GM19328 (cell line): Measurements from ENCODE around the gene PPBP.
"Not testable (repeated sequence)": the region's sequence is repeated elsewhere in the genome, so short reads cannot be mapped to it uniquely, and the experiment has no call there.

Experiments
- ATAC-seq: cut with Tn5 transposase; IDR thresholded peaks from one replicate; pipeline ENCODE4 v1.9.1; 2021; ENCODE audit warnings: mild to moderate bottlenecking, moderate library complexity; ENCODE audit not compliant: unreplicated experiment

PPBP gene

GRCh38 chr4:73952352-73952751, 35.6 kb downstream of the PPBP start:
- ATAC-seq, result no peak

DNA sequence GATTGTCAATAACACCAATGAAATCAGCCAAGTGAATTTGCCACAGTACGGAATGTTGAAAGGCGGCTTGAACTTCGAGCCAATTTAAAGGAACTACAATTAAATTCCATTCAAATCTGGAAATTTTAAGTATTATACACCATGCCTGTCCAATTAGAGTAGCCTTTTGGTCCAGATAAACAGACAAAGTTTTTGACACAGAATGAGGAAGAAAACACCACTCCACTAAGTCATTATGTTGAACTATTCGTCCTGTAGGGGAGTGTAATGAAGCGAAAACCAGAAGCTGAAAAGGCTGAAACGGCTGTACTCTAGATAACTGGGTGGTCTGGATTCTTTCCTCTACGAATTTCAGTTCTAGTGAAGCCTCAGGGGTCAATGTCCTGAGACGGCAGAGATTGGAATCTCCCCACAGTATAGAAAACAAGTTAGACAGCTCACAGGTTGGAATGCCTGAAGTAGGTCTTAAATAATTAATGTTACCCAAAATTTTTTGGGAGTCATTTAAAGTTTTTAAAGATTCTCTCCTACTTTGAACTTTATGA, 37.5 kb downstream of the PPBP start:
- not testable (repeated sequence) for ATAC-seq

- no peak for ATAC-seq
Observed at GRCh38 chr4:73948990-73949706, 38.8 kb downstream of the PPBP start.

DNA sequence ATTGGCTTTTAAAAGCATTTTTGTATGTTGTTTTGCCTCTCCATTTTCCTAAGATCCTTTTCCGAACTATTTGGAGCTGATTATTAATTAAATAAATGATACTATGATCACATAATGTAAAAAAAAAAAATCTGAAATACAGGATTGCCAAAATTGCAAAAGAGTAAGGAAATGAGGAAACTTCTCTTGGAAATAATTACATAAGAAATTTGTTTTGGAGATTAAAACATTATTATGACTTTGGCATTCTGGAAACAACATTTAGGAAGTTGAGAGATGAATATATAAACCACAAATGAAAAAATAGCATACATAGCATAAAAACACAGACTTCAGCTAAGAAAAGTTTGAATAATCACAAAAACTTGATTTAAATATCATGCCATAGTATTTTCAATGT, 39.7 kb downstream of the PPBP start:
- ATAC-seq, result no peak

DNA sequence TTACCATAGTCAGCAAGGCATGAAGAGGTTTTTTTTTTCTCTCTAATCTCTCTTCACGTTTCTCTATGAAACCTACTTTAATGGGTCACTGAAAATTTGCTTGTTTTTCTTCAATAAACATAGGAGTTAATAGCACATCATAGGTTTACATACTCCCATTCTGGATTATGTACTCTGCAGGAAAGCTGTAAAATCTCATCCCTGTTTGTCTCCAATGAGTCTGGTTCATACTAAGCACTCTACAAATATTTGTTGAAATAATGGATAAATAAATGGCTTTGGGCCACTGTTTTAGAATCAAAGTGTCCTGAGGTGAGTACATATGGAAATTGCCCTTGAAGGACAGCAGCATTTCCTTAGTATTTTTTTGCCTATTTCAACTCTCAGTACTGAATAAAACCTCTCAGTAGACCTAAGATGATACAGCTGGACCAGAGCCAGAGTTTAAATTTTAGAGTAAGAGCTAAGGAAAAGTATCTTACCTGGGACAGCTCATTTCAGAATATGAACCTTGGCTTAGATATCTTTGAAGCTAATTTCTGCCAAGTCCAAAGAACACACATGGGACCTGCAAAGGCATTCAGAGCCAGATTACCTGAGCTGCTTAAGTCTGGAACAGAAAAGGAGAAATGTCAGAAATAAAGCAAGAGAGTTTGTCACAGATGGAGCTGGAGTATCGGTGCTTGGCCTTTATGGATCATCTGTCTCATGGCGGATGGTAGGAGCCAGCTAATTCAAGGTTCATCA, 40.6 kb downstream of the PPBP start:
- no peak for ATAC-seq

DNA sequence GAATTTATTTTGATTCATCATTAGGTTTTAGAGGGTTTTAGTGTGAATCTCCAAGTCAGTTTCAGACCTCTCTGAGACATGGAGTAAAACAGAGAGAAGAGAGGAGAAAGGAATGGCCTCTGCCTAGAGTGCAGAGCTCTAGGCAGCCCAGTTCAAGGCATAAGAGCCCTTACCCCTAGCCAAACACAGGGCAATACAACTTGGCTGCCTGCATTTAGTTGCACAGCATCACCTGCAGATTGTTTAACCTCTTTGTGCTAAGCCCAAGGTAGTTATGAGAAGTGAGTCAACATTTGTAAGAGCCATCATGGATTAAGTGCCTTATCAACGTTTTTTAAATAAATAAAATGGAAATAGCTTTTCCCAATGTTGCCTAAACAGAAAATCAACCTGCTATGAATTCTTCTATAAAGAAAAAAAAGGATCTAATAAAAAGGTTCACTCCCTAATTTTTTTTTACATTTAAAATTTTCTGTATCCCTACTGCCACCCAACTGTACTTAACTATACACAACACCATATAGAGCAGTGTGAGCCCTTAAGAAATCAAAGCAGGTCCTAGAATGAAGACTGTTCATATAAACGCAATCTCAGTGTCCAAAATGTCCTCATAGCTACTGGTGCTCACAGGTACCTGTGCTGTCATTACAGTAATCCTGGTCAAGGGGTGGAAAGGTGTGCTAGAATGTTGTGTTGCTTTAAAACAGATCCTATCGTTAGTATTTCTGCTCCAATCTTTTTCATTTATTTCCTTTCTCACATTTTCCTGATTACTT, 42.1 kb downstream of the PPBP start:
- no peak for ATAC-seq

- ATAC-seq, result no peak
Observed at GRCh38 chr4:73945140-73945539, 42.9 kb downstream of the PPBP start.

DNA sequence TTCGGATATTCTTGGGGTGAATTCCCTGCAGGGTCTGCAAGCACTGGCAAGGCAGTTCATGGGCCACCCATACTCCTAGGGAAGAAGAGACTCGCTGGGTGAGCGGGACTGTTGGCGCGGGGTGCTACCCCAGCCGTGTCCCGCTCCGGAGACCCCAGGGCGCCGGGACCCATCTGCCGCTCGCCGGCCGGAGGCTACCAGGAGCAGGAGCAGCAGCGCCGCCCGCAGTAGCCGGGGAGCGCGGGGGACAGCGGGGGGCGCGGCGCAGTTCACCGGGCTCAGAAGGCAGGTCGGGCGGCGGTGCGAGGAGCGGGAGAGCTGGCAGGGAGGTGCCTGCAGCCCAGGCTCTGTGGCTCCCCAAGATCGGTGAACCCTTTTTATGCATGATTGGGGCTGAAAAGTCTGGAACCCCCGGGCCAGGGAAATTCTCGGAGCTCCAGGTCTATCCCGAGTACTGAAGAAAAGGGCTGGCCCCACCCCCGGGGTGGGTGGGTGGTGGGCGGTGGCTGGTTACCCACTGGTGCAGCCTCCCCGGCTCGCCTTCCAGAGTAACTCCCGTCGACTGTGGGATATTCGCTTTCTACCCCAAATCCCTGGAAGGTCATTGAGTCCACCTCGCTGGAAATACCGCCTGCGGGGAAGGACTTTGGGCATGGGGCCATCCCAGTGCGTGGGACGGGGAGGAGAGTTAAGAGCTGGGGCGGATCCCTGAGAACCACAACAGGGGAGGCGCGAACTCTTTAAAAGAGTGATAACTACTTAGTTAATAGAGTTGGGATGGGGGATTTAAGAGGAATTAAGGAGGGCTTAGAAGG, 43.7 kb downstream of the PPBP start:
- no peak for ATAC-seq

DNA sequence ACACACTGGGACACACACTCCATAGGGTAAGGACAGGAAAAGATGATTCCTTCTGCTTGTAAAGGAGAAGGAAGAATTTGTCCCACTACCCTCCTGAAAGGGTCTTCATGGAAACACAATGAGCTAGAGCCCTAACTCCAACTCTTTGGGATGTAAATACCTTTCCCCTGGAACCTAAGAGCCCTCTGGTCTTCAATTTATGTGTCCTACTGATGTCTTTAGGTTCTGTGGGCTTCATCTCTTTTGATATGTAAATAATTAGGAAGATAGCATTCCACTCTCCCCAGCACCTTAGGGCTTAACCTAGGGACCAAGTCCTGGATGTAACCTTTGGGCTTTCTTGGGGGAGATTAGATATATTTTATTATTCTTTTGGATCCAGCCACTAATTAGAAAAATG, 44.4 kb downstream of the PPBP start:
- ATAC-seq, result no peak

DNA sequence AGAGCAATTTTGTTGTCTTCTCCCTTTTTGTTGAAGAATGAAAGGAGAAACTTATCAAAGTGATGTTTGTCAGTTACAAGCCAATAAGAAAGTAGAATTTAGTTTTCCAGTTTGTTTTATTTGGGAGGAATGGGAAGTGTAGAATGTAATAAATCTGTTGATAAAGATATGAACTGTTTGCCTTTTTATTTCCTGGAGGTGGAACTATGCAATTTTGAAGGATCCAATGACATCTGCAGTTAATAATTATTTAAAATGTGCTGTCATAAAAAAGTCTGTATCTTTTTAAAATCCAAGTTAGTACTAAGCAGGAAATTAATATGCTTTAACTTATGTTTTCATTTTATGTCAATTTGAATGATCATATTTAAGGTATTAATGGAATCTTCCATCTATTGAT, 51.0 kb downstream of the PPBP start:
- no peak for ATAC-seq
